GM12891 (cell line): ENCODE results near the gene SCAF11.

ENCODE experiments used
- DNase-seq: peaks from one replicate; pipeline ENCODE4 v3.0.0; 2011; ENCODE audit warnings: low spot score; ENCODE audit not compliant: insufficient read length
- FAIRE-seq: peaks from 2 replicates; lab custom pipeline; 2011; peaks lifted over from hg19 to GRCh38; lab: Jason Lieb, UNC
- PAX5 ChIP-seq: IDR thresholded peaks from 2 replicates; pipeline ENCODE4 v1.6.1; 2011; ENCODE audit warnings: low read length, moderate library complexity, mild to moderate bottlenecking; ENCODE audit not compliant: insufficient read depth, severe bottlenecking
- POLR2A ChIP-seq: IDR thresholded peaks from 2 replicates; pipeline ENCODE4 v1.6.1; 2011; ENCODE audit warnings: low read depth, low read length, control low read depth
- POLR2AphosphoS5 ChIP-seq: IDR thresholded peaks from 2 replicates; pipeline ENCODE4 v1.6.1; 2011; ENCODE audit warnings: low read depth, low read length, control low read depth
- POU2F2 ChIP-seq: IDR thresholded peaks from 2 replicates; pipeline ENCODE4 v1.6.1; 2011; ENCODE audit warnings: low read depth, mild to moderate bottlenecking, control low read depth, low read length, moderate library complexity
- SPI1 ChIP-seq: IDR thresholded peaks from 2 replicates; pipeline ENCODE4 v1.6.1; 2011; ENCODE audit warnings: low read depth, low read length, control low read depth
- TAF1 ChIP-seq: IDR thresholded peaks from 2 replicates; pipeline ENCODE4 v1.6.1; 2011; ENCODE audit warnings: low read depth, low read length, control low read depth

The SCAF11 gene

DNA sequence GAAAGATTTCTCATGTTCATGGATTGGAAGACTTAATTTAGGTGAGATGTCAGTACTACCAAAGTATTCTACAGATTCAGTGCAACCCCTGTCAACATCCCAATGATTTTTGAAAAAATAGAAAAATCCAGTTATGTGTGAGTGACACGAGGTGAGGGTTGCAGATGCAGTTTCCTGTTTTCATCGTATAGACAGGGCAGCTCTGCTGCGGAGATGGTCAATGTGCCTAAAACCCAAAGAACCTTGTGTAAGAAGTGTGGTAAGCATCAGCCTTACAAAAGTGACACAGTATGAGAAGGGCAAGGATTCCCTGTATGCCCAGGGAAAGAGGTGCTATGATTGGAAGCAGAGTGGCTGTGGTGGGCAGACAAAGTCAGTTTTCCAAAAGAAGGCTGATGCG, 94.4 kb downstream of the SCAF11 start:
- TF ChIP-seq SPI1 (no peak), POLR2A (no peak), POLR2AphosphoS5 (no peak), PAX5 (no peak), TAF1 (no peak), POU2F2 (no peak)
- DNase-seq (no peak), FAIRE-seq (no peak)

DNA sequence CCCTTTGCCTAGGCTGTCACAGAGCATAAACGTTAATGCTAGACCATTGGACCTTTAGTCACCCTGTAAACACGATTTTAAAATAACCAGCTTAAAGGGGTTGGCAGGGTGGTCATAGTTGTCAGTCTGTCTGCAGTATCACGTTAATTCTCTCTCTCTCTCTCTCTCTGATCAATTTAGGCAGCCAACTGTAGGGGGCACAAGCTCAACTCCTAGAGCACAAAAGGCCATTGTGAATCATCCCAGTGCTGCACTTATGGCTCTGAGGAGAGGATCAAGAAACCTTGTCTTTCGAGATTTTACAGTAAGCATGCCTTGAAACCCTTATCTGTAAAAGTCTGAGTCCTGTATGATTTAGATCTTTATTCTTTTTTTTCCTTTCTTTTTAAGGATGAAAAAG, 97.1 kb downstream of the SCAF11 start:
- DNase-seq = no peak

DNA sequence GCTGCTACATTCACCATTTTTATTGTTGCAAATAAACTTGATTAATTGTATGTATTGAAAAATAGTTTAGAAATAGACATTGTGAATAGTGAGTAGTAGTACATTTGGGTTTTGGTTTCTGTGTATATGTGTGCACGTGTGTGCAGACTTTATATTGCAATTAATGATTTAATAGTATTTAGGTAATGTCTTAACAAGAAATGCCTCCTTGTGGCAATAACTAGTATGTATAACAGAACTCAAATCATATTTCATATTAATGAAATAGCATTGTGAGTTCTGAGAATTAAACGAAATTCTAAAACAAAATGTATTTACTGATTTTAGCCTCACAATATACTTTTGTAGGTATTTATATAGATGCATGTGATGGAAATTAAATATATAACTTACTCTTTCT, 100.1 kb downstream of the SCAF11 start:
- FAIRE-seq (no peak), DNase-seq (no peak)
- no peak for TF ChIP-seq SPI1
- TF ChIP-seq PAX5 = no peak
- TF ChIP-seq TAF1 = no peak

More for the DNA sequence above, 97.1 kb downstream of the SCAF11 start:
- TF ChIP-seq POU2F2 (no peak), SPI1 (no peak), PAX5 (no peak), TAF1 (no peak), POLR2A (no peak), POLR2AphosphoS5 (no peak)
- FAIRE-seq = peak; percentile 23

DNA sequence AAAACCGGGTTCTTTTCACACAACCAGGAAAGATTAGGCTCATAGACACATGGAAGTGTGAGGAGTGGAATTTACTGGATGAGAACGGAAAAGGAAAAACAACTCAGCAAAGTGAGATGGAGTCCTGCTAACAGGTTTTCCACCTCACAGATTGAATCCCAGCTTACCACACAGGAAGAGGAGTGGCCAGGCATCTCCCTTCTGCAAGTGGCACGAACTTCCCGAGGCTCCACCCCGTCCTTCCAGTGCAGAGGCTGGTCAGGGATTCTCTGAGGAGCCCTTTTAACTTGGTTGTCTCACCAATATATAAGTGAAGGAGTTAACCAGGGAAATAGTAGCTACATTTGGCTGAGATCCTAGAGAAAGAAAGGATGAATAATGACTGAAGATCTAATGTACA, 102.8 kb downstream of the SCAF11 start:
- TF ChIP-seq POU2F2 = no peak
- no peak for TF ChIP-seq POLR2A
- TF ChIP-seq POLR2AphosphoS5 = no peak
- TF ChIP-seq PAX5 = no peak
- TF ChIP-seq TAF1 = no peak
- no peak for TF ChIP-seq SPI1
- FAIRE-seq = no peak
- no peak for DNase-seq

DNA sequence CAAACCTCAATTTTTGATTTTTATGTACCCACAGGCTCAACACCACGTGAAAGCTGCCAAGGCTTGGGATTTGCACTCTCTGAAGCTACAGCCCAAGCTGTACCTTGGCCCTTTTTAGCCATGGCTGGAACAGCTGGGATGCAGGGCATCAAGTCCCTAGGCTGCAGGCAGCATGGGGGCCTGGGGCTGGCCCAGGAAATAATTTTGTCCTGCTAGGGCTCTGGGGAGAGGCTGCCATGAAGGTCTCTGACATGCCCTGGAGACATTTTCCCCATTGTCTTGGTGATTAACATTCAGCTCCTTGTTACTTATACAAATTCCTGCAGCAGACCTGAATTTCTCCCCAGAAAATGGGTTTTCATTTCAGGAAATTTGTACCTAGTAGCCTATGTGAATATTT, 103.7 kb downstream of the SCAF11 start:
- TF ChIP-seq POLR2A (no peak), SPI1 (no peak), POLR2AphosphoS5 (no peak), PAX5 (no peak), POU2F2 (no peak), TAF1 (no peak)
- no peak for DNase-seq
- no peak for FAIRE-seq

DNA sequence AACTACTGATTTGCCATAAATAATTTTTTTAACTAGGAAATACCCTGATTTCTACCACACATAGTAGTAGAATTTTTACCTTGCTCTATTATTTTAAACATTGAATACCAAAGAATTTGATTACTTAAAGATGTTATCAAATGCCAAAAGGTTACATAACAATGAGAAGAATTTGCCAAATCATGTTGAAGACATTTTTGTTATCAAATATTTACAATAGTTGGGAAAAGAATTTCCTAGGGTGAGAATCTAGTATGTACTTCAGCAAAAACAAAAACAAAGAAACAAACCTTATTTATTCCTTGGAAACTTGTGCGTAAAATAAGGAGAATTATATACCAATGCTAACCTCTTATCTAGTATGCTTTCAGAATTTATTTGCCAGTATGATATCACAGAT, 107.2 kb downstream of the SCAF11 start:
- no peak for DNase-seq
- no peak for FAIRE-seq
- TF ChIP-seq POU2F2 (no peak), POLR2A (no peak), PAX5 (no peak), TAF1 (no peak), POLR2AphosphoS5 (no peak), SPI1 (no peak)

DNA sequence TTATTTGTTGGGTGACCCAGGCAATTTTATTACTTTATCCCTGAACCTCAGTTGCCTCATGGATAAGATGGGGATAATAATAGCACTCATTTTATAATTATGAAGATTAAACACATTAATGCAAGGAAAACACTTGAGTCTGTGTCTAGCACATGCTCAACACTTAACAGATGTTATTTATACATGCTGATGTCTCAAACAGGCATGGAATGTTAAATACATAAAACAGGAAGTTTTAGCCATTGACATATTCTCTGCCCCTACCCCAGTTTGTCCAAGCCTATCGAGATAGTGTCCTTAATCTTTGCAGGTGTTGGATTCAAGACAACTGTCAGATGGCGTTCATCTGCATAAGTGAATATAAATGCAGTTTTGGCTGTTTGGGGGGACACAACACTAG, 109.8 kb downstream of the SCAF11 start:
- TF ChIP-seq SPI1 (no peak), POU2F2 (no peak), TAF1 (no peak), PAX5 (no peak), POLR2AphosphoS5 (no peak), POLR2A (no peak)
- no peak for DNase-seq
- FAIRE-seq = no peak

DNA sequence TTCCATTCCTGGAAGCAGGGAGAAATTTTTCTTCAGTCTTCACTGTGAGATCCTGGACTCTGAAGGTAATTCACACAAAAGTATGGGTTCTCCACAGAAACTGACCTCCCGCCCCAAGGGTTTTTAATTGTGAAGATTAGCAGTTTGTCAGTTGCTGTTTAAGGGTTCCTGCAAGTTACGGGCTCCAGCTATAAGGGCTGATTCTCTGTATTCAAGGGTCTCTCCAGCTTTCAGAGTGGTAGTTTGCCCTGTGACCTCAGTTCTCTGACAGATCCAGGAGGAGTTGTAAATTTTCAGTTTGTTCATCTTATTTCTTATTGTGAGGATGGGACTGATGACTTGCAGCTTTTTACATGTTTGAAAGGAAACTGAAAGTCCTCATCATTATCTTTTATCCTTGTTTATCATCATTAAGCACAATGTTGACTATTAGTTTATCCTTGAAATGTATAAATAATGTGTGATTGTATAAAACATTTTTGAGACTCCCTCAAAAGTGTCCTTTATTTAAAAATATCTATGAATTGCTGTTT, 110.9 kb downstream of the SCAF11 start:
- no peak for FAIRE-seq
- TF ChIP-seq POLR2AphosphoS5 = no peak
- TF ChIP-seq SPI1 = no peak
- no peak for DNase-seq

DNA sequence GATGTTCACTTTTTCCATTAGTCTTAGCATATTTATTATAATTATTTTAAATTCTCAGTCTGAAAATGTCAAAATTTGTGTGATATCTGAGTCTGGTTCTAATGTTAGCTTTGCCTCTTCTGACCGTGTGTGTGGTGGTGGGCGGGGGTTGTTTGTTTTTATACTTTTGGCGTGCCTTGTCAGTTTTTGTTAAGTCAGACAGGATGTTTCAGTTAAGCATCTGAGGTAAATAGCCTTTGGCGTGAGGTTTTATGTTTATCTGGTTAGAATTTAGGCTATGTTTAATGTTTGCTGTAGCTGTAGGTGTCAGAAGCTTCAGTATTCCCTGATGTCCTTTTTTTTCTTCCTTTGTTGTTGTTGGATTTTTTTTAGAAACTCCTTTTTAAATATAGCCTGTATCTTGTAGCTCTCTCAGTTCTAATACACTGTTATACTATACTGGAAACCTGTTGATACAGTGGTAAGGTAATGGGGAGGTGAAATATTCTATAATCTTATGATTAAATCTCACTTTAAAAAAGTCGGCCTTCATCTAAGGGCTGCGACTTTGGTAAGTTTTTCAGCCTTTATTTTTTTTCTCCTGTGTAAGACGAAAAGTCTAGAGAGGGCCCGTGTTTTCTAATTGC, 111.6 kb downstream of the SCAF11 start:
- TF ChIP-seq POU2F2 = no peak
- TF ChIP-seq TAF1 = no peak
- TF ChIP-seq POLR2AphosphoS5 = no peak
- TF ChIP-seq PAX5 = no peak
- no peak for TF ChIP-seq POLR2A
- TF ChIP-seq SPI1 = no peak
- FAIRE-seq (no peak), DNase-seq (no peak)

DNA sequence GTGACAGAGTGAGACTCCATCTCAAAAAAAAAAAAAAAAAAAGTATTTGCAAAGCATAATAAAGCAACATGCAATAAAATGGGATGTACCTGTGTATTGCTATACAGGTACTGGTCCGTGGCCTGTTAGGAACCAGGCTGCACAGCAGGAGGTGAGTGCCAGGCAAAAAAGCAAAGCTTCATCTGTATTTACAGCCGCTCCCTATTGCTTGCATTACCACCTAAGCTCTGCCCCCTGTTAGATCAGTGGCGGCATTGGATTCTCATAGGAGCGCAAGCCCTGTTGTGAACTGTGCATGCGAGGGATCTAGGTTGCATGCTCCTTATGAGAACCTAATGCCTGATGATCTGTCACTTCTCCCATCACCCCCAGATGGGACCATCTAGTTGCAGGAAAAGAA, 113.3 kb downstream of the SCAF11 start:
- FAIRE-seq = no peak
- TF ChIP-seq TAF1 = no peak
- TF ChIP-seq POU2F2 = no peak
- no peak for TF ChIP-seq PAX5
- TF ChIP-seq POLR2AphosphoS5 = no peak
- no peak for TF ChIP-seq POLR2A
- TF ChIP-seq SPI1 = no peak
- DNase-seq = no peak
